H4 (cell line): ENCODE data around the gene TMEM178B. TPM values are rescaled to one million over a fixed set of nuclear protein-coding genes. Genes with fewer than 3 reads are reported as not detected.

Experiments used
- DNase-seq: peaks from one replicate; pipeline ENCODE4 v3.0.0-alpha.2; 2015; ENCODE audit warnings: low spot score
- total RNA-seq: library from RNA; depleted of rRNA; stranded (reverse); fragments of >200 nt; shearing (Covaris generic); gene quantifications from 2 replicates; pipeline ENCODE4 v1.2.3, GENCODE V29; 2014; rRNA removed

TMEM178B gene
- total RNA-seq, 1 experiment from 2014 or later: 0.04 TPM

GRCh38 chr7:141525973-141526514, 452.2 kb downstream of the TMEM178B start:
- DNase-seq: no peak

GRCh38 chr7:141527076-141527475, 453.2 kb downstream of the TMEM178B start:
- no peak for DNase-seq

GRCh38 chr7:141528399-141528798, 454.5 kb downstream of the TMEM178B start:
- no peak for DNase-seq

Other genes starting within 250 kb of the TMEM178B start
- 6.0 TPM in 2 replicates for gene BRAF, start 149.1 kb upstream of the TMEM178B start, total RNA-seq
- 71.2 and 91.2 TPM in 2 replicates for gene MRPS33, start 59.1 kb upstream of the TMEM178B start, total RNA-seq